HL-60/S4 (cell line): ENCODE results near the gene NET1.

Experiments used
- in situ Hi-C: fragments of 300-500 bp; cut with MboI; formaldehyde crosslinking; loops from 2 replicates; pipeline ENCODE4 v1.14.3; 2022; ENCODE audit warnings: low sequenced_read_pairs

Gene NET1

GRCh38 chr10:5440206-5440605 lies 27.8 kb downstream of the NET1 start:
- in situ Hi-C loops, result no loop called here

GRCh38 chr10:5441106-5441505 lies 28.7 kb downstream of the NET1 start:
- in situ Hi-C loops, result no loop called here

DNA sequence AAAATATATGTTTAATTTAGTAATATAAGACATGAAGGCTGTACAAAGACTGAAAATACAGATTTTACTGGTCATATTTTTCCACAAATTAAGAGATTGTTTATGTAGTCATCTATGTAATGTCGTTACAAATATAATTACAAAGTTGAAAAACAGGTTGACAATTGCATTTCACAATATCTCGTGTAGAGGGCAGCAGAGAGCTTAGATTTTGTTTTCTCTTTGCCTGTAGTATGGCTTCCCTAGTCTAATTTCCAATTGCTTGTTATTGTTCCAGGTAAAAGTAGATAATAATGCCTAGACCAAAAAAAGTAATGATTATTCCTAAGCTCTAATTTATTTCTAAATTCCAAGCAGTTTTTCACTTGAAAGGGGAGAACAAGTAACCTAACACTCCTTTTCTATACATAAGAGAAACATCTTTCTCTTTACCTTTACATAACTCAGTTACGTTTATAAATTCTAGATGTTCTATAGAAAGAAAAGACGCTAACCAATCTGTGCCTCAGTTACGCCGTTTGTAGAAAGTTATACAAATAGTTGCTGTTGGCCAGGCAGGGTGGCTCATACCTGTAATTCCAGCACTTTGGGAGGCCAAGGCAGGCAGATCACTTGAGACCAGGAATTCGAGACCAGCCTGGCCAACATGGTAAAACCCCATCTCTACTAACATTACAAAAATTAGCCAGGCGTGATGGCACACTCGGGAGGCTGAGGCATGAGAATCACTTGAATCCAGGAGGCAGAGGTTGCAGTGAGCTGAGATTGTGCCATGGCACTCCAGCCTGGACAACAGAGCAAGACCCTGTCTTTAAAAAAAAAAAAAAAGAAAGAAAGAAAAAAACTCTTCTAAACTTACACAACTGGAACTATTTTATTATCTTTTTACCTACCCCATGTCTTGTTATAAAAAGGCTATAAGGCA lies 30.0 kb downstream of the NET1 start:
- in situ Hi-C loops, result no loop called here

DNA sequence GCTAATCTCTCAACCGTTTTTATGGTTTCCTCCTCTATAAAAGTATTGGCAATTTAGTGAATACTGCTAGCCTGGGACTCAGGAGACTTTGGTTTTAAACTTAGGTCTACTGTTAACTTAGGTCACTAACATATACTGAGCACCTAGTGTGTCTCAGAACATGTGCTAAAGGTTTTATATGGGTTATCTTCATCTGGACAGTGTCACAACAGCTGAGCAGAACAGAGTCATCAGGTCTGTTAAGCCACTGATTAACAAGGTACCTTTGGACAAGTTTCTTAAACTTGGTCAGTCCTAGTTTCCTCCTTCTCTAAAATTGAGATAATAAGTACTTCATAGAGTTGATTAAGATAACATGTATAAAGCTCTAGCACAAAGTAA lies 30.6 kb downstream of the NET1 start:
- in situ Hi-C loops, result no loop called here

- in situ Hi-C loops, result no loop called here
These were observed 31.1 kb downstream of the NET1 start for GRCh38 chr10:5443429-5443828.

DNA sequence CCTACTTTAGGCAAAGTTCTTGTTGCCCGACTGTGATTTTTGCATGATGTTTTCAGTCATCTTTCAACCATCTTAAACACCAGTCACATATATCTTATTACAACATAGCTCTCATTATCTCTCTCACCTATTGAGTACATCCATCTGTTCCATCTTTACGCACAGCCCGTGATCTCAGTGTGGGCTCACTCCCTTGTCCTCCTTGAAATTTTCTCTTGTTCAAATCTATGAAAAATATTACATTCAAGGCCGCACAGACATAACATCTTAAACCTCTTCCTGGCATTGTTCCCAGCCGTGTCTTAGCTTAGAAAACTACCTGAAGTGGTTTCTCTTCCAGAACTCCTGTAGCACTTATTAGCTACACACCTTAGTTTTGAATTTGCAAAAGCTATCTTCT lies 32.6 kb downstream of the NET1 start:
- in situ Hi-C loops, result no loop called here

- in situ Hi-C loops, result no loop called here
These were observed 34.1 kb downstream of the NET1 start for GRCh38 chr10:5446390-5446926.

DNA sequence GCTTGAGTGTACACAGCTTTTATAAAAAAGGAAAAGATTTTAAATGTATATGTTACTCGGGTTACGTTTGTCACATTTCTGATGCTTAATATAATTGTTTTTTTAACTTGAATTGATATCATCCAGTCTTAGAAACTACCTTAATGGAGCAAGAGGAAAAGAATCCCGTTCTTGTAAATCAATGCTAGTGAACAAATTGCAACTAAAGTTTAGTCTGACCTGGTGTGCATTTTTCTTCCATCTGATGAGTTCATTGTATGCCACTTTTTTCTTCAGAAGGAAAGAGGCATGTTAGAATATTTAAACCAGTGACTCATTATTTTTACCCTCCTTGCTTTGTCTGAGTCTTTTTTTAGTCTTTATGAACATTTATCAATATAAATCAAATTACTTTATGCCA lies 34.7 kb downstream of the NET1 start:
- in situ Hi-C loops, result no loop called here

DNA sequence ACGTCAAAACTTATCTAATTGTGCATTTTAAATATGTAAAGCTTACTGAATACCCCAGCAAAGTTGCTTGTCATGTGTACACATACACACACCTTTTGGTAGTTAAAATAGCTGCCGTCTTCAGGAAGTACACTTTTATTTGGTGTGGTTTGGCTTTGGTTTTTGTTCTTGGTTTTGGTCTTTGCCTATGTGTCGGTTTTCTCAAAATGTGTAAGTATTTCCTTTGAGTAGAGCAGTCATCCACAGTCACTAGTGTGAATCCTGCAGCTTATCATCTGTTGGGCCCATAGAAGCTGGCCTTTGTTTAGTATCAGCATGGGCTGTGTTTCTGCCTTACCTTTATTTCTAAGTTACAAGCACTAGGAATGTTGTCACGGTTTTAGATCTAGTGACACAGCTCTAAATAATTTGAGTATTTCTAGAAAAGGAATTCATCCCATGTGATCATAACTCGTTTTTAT lies 35.3 kb downstream of the NET1 start:
- in situ Hi-C loops, result no loop called here

DNA sequence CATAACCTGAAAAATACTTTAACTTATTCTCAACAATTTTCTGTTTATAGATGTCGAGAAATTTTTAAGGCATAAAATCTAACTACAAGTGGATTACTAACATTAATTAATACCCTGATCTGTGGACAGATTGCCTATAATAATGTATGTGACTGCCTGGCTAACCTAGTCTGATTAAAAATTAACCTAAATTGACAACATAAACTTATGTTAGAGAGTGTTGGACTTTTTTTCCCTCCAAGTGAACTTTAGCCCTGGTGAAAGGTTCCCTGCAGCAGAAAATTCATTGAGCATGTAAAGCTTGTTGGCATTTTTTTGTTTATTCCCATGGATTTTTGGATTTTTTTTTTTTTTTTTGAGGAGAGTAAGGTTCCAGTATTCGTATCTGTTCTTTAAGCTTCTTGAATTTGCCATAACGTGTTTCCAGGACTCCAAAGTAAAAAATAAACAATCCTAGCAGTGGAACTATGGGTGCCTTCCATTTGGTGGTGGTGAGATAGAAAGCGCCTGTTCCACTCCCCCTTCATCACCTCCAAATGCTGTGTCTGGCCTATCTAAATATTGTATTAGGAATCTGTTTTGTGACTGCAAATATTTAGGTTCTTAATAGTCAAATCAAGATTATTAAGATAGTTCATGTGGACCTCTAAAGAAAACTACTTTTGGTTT lies 36.1 kb downstream of the NET1 start:
- in situ Hi-C loops, result no loop called here

DNA sequence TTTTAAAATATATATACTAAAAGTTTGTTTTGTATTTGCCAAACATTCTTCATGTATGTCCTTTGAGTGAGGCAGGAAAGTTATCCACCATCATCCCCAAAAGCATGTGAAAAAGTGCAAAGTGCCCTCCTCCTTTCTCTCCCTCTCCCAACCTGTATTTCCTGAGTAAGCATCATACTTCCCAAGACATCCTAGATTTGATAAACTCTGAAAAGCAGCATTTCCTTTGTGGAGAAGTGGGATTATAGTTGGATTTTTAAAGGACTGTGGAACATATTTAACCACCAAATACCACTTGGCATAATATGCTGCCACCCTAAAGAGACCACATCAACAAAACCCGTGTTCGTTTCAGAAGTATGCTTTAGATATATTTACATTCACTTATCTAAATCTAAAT lies 36.9 kb downstream of the NET1 start:
- in situ Hi-C loops, result no loop called here

- in situ Hi-C loops, result no loop called here
These were observed 37.5 kb downstream of the NET1 start for GRCh38 chr10:5449823-5450222.

GRCh38 chr10:5450605-5451384 lies 38.4 kb downstream of the NET1 start:
- in situ Hi-C loops, result no loop called here

DNA sequence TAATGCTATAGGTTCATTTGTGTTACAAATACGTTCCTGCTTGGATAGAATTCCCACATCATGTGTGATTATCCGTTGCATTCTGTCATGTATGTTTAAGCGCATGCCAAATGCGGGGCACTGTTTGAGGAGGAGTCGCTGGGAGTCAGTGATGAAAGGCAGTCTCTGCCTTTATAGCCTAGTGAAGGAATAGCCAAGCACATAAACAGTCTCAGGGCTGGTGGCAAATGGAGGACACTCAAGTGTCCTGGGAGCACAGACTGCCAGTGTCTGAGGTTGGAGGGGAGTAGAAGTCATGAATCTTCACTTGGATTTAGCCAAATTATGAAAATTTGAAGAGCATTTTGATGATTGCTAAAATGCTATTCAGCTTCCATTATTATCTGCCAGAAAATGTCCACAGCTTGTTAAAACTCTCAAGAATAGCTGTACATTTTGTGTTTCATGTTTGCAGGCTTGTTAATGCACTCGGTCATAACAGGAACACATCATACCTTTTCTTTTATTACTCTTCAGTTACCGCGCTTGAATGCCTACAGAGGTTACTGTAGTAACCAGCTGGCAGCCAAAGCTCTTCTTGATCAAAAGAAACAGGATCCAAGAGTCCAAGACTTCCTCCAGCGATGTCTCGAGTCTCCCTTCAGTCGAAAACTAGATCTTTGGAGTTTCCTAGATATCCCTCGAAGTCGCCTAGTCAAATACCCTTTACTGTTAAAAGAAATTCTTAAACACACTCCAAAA lies 41.6 kb downstream of the NET1 start:
- in situ Hi-C loops, result no loop called here

DNA sequence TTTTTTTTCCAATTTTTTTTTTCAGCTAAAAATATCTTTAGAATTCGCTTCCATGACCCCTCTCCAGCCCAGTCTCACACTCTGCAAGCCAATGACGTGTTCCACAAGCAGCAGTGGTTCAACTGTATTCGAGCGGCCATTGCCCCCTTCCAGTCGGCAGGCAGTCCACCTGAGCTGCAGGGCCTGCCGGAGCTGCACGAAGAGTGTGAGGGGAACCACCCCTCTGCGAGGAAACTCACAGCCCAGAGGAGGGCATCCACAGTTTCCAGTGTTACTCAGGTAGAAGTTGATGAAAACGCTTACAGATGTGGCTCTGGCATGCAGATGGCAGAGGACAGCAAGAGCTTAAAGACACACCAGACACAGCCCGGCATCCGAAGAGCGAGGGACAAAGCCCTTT lies 44.2 kb downstream of the NET1 start:
- in situ Hi-C loops, result no loop called here

GRCh38 chr10:5457741-5458140 lies 45.4 kb downstream of the NET1 start:
- in situ Hi-C loops, result no loop called here

DNA sequence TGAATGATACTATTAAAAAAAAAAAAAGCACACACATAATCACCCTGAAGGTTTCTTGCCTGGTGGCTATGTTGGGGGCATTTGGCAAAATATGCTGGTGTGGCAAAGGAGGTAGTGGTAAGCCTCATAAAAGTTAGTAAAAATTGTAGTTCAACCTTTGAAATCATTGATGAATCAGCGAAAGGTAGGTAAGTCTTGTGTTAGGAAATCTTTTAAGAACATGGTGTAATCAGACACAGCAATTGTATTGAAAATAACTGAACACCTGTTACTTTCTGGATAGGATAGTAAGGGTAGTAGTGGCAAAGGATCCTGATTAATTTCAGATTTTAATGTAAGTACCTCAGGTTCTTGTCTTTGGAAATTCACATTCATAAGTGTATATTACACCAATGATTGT lies 46.1 kb downstream of the NET1 start:
- in situ Hi-C loops, result no loop called here

DNA sequence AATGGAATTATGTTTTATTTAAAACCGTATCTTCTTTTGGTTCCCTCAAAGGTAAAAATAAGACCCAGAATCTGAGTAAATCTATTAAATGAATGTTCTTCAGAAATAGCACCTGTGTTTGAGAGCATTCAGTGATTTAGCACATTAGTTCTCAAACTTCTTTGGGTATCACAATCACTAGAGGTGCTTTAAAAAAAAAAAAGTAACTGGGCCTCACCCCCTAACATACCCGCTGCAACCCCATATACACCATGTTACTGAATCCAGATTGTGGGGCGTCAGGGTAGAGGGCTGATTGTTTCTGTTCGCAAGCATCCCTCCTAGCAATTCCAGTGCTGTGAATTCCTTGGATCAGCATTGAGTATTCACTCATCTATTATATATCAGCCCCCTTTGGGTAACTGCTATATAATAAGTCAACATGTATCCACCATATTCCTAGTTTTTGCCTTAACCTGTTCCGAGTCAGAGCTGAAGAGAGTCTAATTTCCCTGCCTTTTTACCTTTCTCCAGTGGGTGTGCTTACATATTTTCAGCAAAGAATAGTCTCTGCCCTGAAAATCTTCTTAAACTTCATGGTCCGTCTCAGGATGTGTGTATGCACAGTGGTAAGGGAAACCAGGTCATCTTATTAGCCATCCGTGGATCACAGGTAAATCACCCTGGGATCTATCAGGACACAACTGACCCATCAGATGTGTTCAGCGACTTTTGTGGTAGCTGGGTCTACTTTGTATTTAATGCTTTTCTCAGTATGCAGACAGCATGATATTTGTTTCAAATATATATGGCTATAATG lies 46.8 kb downstream of the NET1 start:
- in situ Hi-C loops, result no loop called here

DNA sequence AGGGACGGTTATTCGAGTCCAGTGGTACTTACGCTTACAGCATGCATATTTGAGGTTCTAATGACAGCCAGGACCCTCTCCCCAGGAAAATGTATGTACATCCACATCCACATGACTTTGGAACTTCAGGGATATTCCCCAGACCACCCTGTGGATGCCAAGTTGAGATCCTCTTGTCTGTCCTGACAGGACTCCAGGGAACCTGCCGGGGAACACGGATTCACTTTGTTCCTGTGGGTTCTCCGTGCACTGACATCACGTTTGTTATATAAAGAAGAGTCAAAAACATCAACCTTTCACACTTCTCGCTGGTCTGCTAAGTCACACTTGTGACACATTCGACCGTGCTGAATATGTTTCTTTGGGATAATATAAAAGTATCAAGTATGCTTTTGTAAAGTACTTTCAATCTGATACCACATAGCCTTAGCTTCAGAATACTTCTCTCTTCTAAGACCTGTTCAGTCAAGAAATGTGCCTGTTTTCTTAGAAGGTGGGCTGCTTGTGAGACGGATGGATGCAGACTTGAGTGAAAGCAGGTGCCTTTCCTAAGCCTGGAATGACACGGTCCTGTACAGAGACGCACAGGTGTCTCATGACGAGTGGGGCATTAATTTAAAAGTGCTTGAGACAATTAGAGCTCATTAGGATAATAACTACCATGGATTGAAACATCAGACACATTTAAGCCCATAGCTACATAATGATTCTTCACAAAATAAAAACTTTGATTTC lies 48.3 kb downstream of the NET1 start:
- in situ Hi-C loops, result no loop called here
